ENCODE data around the gene SPDYE6. TPM values are rescaled to one million over a fixed set of nuclear protein-coding genes. Genes with fewer than 3 reads are reported as not detected.
"Not testable (repeated sequence)": the region's sequence is repeated elsewhere in the genome, so short reads cannot be mapped to it uniquely, and the experiment has no call there.

The SPDYE6 gene
- polyA plus RNA-seq, 3 donors: 0.12 to 0.29 TPM; not detected in 1

GRCh38 chr7:102302025-102302424 is 54.2 kb downstream of the SPDYE6 start:
- intact Hi-C loops (cut with micrococcal nuclease): no loop called here
- Mint-ChIP-seq H3K36me3 (peaks cover 14 to 24% of the 10 kb centered on the region in 2 donors), H3K27ac (peak overlapping the region in 2 of 7 donors; percentile 30 to 41), H3K4me1 (peaks cover 35% of the 10 kb centered on the region), H3K9me3 (peaks cover 0 to 1% (median 0%) of the 10 kb centered on the region in 7 donors), H3K27me3 (ENCODE audit: low read depth in 3 of 3) (peaks cover 0 to 1% (median 0%) of the 10 kb centered on the region in 3 donors), H3K4me3 (no peak overlapping the region)
- H3K36me3 ChIP-seq (replicated peaks in 1 of 2; ENCODE audit: control insufficient read depth in 1 of 2, insufficient read depth in 2 of 2, low read length in 2 of 2): peaks cover 8 to 16% of the 10 kb centered on the region in 2 donors
- peaks cover 23 to 38% of the 10 kb centered on the region in 2 donors for H3K4me1 ChIP-seq (ENCODE audit: control insufficient read depth in 1 of 2, insufficient read depth in 2 of 2, low read length in 2 of 2)
- no peak overlapping the region for H3K4me2 ChIP-seq (replicated peaks; ENCODE audit: extremely low read depth, low read length, poor library complexity, severe bottlenecking)
- H3K27me3 ChIP-seq (ENCODE audit: control insufficient read depth in 2 of 2, insufficient read depth in 2 of 2, low read length in 2 of 2): no peaks in the 10 kb centered on the region
- H3K9me3 ChIP-seq (replicated peaks in 1 of 2; ENCODE audit: control insufficient read depth in 1 of 2, insufficient read depth in 1 of 2, low read length in 2 of 2): no peaks in the 10 kb centered on the region
- no peak for TF ChIP-seq CTCF (IDR thresholded peaks at IDR 0.05)
- H3K9ac ChIP-seq (ENCODE audit: insufficient read depth, low read length, poor library complexity, severe bottlenecking): no peak overlapping the region
- no peak overlapping the region for H3K4me3 ChIP-seq (replicated peaks in 1 of 3; ENCODE audit: low read depth in 2 of 3, low read length in 3 of 3)
- no peak overlapping the region for H3K27ac ChIP-seq (ENCODE audit: low read depth in 1 of 2, low read length in 2 of 2)
- DNase-seq: no peak
- WGBS (ENCODE audit: insufficient coverage): 100% methylated on average over 6 of the region's 6 CpGs
- no peaks in the 10 kb centered on the region for H3K79me2 ChIP-seq (ENCODE audit: insufficient read depth, low read length)
- H4K20me1 ChIP-seq (ENCODE audit: insufficient read depth, low read length): peaks cover 76% of the 10 kb centered on the region
- no peak overlapping the region for H2AFZ ChIP-seq (ENCODE audit: insufficient read depth, low read depth, low read length, poor library complexity, severe bottlenecking)

DNA sequence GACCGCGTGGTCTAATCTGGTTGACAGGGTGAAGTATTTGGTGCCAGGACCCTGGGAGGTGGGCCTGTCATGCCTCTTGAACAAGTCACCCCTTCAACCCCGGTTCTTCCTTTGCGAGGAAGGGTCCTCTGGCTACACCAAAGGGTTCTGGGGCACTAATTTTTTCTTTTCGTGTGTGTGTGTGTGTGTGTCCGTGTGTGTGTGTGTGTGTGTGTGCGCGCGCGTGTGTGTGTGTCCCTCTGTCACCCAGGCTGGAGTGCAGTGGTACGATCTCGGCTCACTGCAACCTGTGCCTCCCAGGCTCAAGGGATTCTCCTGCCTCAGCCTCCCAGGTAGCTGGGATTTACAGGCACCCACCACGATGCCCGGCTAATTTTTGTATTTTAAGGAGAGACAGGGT is 54.9 kb downstream of the SPDYE6 start:
- 98% methylated on average over 6 of the region's 14 CpGs for WGBS (ENCODE audit: insufficient coverage)

More for the DNA sequence above, 54.9 kb downstream of the SPDYE6 start:
- H3K79me2 ChIP-seq (ENCODE audit: insufficient read depth, low read length); H3K9ac ChIP-seq (ENCODE audit: insufficient read depth, low read length, poor library complexity, severe bottlenecking); H3K4me2 ChIP-seq (replicated peaks; ENCODE audit: extremely low read depth, low read length, poor library complexity, severe bottlenecking); H3K27ac ChIP-seq (ENCODE audit: low read depth in 1 of 2, low read length in 2 of 2); H3K9me3 ChIP-seq (replicated peaks in 1 of 2; ENCODE audit: control insufficient read depth in 1 of 2, insufficient read depth in 1 of 2, low read length in 2 of 2); H2AFZ ChIP-seq (ENCODE audit: insufficient read depth, low read depth, low read length, poor library complexity, severe bottlenecking); H3K27ac Mint-ChIP-seq; H3K4me3 ChIP-seq (replicated peaks in 1 of 3; ENCODE audit: low read depth in 2 of 3, low read length in 3 of 3); DNase-seq; intact Hi-C loops (cut with micrococcal nuclease); H3K9me3 Mint-ChIP-seq; H3K4me3 Mint-ChIP-seq; H3K27me3 Mint-ChIP-seq (ENCODE audit: low read depth in 3 of 3); H3K27me3 ChIP-seq (ENCODE audit: control insufficient read depth in 2 of 2, insufficient read depth in 2 of 2, low read length in 2 of 2): not testable (repeated sequence)
- Mint-ChIP-seq H3K4me1 (peaks cover 28% of the 10 kb centered on the region), H3K36me3 (peaks cover 16 to 29% of the 10 kb centered on the region in 2 donors)
- H3K36me3 ChIP-seq (replicated peaks in 1 of 2; ENCODE audit: control insufficient read depth in 1 of 2, insufficient read depth in 2 of 2, low read length in 2 of 2): peaks cover 8 to 19% of the 10 kb centered on the region in 2 donors
- H3K4me1 ChIP-seq (ENCODE audit: control insufficient read depth in 1 of 2, insufficient read depth in 2 of 2, low read length in 2 of 2): peaks cover 16 to 31% of the 10 kb centered on the region in 2 donors
- H4K20me1 ChIP-seq (ENCODE audit: insufficient read depth, low read length): peaks cover 78% of the 10 kb centered on the region
